Measurements from ENCODE around the gene COL5A2.

DNA sequence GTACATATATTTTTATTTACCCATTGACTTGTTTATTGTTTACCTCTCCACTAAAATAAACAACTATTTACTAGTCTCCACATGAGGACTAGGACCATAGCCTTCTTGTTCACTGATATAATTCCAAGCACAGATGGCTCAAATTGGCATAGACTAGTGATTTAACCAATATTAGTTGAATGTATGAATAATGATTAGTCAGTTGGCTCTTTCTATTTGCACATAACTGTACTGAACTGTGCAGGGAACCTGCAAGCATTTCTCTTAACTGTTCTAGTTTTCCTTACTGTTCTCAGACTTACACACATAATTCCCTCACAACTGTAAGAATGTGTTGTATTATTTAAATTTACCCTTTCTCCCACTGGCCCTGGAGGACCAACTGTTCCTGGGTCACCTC lies 113.5 kb downstream of the COL5A2 start:
- TF ChIP-seq, protein P1, sequence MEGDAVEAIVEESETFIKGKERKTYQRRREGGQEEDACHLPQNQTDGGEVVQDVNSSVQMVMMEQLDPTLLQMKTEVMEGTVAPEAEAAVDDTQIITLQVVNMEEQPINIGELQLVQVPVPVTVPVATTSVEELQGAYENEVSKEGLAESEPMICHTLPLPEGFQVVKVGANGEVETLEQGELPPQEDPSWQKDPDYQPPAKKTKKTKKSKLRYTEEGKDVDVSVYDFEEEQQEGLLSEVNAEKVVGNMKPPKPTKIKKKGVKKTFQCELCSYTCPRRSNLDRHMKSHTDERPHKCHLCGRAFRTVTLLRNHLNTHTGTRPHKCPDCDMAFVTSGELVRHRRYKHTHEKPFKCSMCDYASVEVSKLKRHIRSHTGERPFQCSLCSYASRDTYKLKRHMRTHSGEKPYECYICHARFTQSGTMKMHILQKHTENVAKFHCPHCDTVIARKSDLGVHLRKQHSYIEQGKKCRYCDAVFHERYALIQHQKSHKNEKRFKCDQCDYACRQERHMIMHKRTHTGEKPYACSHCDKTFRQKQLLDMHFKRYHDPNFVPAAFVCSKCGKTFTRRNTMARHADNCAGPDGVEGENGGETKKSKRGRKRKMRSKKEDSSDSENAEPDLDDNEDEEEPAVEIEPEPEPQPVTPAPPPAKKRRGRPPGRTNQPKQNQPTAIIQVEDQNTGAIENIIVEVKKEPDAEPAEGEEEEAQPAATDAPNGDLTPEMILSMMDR (IDR thresholded peaks at IDR 0.05): no peak
- TF ChIP-seq POLR2A (IDR thresholded peaks at IDR 0.05): no peak

All from heart left ventricle (tissue), 13 donors.